Measurements from ENCODE around the gene UNG. TPM values are rescaled to one million over a fixed set of nuclear protein-coding genes. Genes with fewer than 3 reads are reported as not detected.

UNG gene
- total RNA-seq, 1 experiment from 2014 or later = 74.4 TPM

DNA sequence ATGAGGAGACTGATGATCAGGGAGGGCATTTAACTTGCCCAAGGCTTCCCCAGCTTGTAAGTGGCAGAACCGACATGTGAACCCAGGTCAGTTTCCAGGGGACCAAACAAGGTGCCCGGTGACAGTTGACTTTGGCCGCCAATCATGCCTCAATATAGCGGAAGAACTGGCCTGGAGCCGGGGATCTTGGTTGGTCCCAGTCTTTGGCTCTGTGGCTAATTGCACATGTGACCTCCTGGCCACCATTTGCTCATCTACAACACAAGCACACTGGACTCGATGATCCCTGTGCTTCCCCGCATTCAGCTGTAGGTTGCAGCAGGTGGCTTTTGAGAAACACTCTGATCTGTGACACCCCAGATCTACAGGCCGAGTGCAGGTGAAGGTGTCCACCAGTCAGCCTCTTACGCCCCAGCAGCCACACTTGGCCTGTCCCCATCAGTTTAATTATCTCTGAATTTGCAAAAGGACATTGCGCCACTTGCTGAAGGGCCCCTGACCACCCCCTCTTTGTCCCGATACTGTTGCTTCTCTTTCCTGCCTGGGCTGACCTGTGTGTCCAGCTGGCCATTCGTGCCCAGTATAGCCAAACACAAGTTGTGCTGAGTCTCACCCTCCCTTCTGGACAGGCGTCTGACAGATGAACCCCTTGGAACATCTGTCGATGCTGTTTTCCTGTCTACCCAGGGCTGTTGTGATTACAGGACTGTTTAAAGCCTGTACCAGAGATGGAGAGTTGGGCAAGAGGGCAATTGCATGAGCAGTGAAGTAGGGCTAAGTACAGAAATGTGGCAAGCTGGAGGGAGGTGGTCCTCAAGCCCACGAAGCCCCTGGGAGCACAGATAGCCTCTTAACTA is 33.1 kb downstream of the UNG start:
- 0 out of 2 replicates have a peak, but pooled peaks have one; percentile 22 for ATAC-seq
- no TSS peak for BruUV-seq (replicated peaks)

DNA sequence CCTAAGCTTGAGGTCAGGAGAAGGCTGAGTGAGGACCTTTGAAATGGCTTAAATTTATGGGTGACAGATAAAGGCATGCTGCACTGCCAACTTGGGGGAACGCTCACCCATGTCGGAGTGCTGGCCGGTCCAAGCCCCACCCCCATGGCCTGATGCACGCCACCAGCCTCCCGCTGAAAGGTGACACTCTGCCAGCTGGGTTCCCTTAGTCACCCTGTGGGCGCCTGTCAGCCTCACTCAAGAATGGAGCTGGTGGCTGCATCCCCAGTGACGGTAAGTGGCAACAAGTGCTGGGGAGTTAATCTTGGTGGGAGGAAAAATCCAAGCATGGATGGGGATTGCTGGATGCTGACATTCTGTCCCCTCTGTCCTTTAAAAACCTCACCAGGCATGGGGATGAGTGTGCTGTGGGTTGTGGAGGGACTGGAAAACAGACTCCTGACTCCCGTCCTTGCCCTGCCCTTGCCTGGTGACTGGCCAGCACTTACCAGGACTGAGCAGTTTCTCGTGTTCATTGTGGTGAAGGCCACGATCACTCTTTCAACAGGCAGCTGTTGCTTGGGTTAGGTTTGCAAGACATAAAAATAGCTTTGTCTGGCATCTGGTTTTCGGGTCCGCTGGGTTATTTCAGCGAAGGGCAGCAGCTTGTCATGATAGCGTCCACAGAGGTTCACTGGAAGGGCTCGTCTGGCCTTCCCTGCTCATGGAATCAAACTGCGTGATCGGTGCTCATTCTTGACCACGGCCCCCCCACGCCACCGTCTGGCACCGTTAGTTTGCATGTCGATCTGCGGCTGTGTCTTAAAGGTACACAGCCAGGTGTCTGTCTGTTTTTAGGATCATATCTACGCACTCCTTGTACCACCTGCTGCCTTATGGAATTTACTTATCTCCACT is 34.0 kb downstream of the UNG start:
- H3K4me3 ChIP-seq (ENCODE audit: low read depth in 2 of 2, low read length in 2 of 2) = no peak overlapping the region
- peaks cover 4% of the 10 kb centered on the region; the same call in 1 of the 2 replicates for H3K4me1 ChIP-seq (ENCODE audit: control insufficient read depth, insufficient read depth, low read length)
- no peak for DNase-seq (ENCODE audit: low read depth, low spot score)
- POLR2A ChIA-PET = no interaction called here
- H3K27me3 ChIP-seq (ENCODE audit: control insufficient read depth, insufficient read depth, low read length) = no peaks in the 10 kb centered on the region
- H3K27ac ChIP-seq (ENCODE audit: low read length) = no peak overlapping the region
- TF ChIP-seq SIN3A (IDR thresholded peaks at IDR 0.05; ENCODE audit: borderline replicate concordance, insufficient read depth, low read depth, low read length) (no peak), TCF7L2 (IDR thresholded peaks at IDR 0.05; ENCODE audit: low read depth, low read length) (no peak), POLR2AphosphoS5 (IDR thresholded peaks at IDR 0.05; ENCODE audit: low read depth, low read length) (no peak)
- TF ChIP-seq, protein P1, sequence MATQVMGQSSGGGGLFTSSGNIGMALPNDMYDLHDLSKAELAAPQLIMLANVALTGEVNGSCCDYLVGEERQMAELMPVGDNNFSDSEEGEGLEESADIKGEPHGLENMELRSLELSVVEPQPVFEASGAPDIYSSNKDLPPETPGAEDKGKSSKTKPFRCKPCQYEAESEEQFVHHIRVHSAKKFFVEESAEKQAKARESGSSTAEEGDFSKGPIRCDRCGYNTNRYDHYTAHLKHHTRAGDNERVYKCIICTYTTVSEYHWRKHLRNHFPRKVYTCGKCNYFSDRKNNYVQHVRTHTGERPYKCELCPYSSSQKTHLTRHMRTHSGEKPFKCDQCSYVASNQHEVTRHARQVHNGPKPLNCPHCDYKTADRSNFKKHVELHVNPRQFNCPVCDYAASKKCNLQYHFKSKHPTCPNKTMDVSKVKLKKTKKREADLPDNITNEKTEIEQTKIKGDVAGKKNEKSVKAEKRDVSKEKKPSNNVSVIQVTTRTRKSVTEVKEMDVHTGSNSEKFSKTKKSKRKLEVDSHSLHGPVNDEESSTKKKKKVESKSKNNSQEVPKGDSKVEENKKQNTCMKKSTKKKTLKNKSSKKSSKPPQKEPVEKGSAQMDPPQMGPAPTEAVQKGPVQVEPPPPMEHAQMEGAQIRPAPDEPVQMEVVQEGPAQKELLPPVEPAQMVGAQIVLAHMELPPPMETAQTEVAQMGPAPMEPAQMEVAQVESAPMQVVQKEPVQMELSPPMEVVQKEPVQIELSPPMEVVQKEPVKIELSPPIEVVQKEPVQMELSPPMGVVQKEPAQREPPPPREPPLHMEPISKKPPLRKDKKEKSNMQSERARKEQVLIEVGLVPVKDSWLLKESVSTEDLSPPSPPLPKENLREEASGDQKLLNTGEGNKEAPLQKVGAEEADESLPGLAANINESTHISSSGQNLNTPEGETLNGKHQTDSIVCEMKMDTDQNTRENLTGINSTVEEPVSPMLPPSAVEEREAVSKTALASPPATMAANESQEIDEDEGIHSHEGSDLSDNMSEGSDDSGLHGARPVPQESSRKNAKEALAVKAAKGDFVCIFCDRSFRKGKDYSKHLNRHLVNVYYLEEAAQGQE (IDR thresholded peaks at IDR 0.05; ENCODE audit: insufficient read depth in 1 of 2, low read depth in 2 of 2, low read length in 1 of 2) = no peak
- TF ChIP-seq, protein P2, sequence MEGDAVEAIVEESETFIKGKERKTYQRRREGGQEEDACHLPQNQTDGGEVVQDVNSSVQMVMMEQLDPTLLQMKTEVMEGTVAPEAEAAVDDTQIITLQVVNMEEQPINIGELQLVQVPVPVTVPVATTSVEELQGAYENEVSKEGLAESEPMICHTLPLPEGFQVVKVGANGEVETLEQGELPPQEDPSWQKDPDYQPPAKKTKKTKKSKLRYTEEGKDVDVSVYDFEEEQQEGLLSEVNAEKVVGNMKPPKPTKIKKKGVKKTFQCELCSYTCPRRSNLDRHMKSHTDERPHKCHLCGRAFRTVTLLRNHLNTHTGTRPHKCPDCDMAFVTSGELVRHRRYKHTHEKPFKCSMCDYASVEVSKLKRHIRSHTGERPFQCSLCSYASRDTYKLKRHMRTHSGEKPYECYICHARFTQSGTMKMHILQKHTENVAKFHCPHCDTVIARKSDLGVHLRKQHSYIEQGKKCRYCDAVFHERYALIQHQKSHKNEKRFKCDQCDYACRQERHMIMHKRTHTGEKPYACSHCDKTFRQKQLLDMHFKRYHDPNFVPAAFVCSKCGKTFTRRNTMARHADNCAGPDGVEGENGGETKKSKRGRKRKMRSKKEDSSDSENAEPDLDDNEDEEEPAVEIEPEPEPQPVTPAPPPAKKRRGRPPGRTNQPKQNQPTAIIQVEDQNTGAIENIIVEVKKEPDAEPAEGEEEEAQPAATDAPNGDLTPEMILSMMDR (IDR thresholded peaks at IDR 0.05) = no peak
- ATAC-seq = peak; percentile 57
- H3K9me3 ChIP-seq (ENCODE audit: control insufficient read depth, insufficient read depth, low read depth, low read length) = no peaks in the 10 kb centered on the region
- CTCF ChIA-PET = interaction anchor here (0.6 to 0.7 kb wide), 2 partner anchors 19 to 61 kb away, joined by 5 read pairs; no protein-coding TSS in a partner anchor
- no peaks in the 10 kb centered on the region for H3K36me3 ChIP-seq (ENCODE audit: control insufficient read depth, insufficient read depth, low read length)
- intact Hi-C loops (cut with micrococcal nuclease; ENCODE audit: unreplicated experiment) = no loop called here
- no TSS peak for BruUV-seq (replicated peaks)
- in situ Hi-C loops (cut with HindIII; ENCODE audit: low pct_unique_long_range_greater_than_20kb, low sequenced_read_pairs) = no loop called here

More for the DNA sequence above, 33.1 kb downstream of the UNG start:
- no peak for DNase-seq (ENCODE audit: low read depth, low spot score)
- intact Hi-C loops (cut with micrococcal nuclease; ENCODE audit: unreplicated experiment) (no loop called here), in situ Hi-C loops (cut with HindIII; ENCODE audit: low pct_unique_long_range_greater_than_20kb, low sequenced_read_pairs) (no loop called here)
- Histone ChIP-seq H3K36me3 (ENCODE audit: control insufficient read depth, insufficient read depth, low read length) (no peaks in the 10 kb centered on the region), H3K9me3 (ENCODE audit: control insufficient read depth, insufficient read depth, low read depth, low read length) (no peaks in the 10 kb centered on the region), H3K4me1 (ENCODE audit: control insufficient read depth, insufficient read depth, low read length) (peaks cover 4% of the 10 kb centered on the region; the same call in 1 of the 2 replicates), H3K4me3 (ENCODE audit: low read depth in 2 of 2, low read length in 2 of 2) (no peak overlapping the region), H3K27ac (ENCODE audit: low read length) (no peak overlapping the region), H3K27me3 (ENCODE audit: control insufficient read depth, insufficient read depth, low read length) (no peaks in the 10 kb centered on the region)
- POLR2A ChIA-PET = no interaction called here
- CTCF ChIA-PET = interaction anchor here (0.6 kb wide), 1 partner anchor 18 kb away, joined by 5 read pairs; no protein-coding TSS in a partner anchor
- TF ChIP-seq TCF7L2 (IDR thresholded peaks at IDR 0.05; ENCODE audit: low read depth, low read length) = no peak
- TF ChIP-seq, protein P1 (IDR thresholded peaks at IDR 0.05; ENCODE audit: insufficient read depth in 1 of 2, low read depth in 2 of 2, low read length in 1 of 2) = no peak
- no peak for TF ChIP-seq POLR2AphosphoS5 (IDR thresholded peaks at IDR 0.05; ENCODE audit: low read depth, low read length)
- TF ChIP-seq SIN3A (IDR thresholded peaks at IDR 0.05; ENCODE audit: borderline replicate concordance, insufficient read depth, low read depth, low read length) = no peak
- TF ChIP-seq, protein P2 (IDR thresholded peaks at IDR 0.05) = no peak
